BLaER1 treated with 17β-estradiol and CSF1 and Interleukin-3, amounts not matched to agents 10 nM and 100 nM (cell line): ENCODE data around the gene SCAMP1.

Experiments
- H3K27ac ChIP-seq, 11 experiments: shearing (Covaris generic); formaldehyde crosslinking; 2 replicates each; pipeline ENCODE4 v1.8.1; 2022
- H3K27me3 ChIP-seq, 11 experiments: shearing (Covaris generic); formaldehyde crosslinking; 2 replicates each; pipeline ENCODE4 v1.8.1; 2022
- H3K36me3 ChIP-seq, 11 experiments: shearing (Covaris generic); formaldehyde crosslinking; 2 replicates each; pipeline ENCODE4 v1.8.1; 2022
- H3K4me1 ChIP-seq, 10 experiments: shearing (Covaris generic); formaldehyde crosslinking; 2 replicates each; pipeline ENCODE4 v1.8.1; 2022
- H3K4me2 ChIP-seq, 11 experiments: shearing (Covaris generic); formaldehyde crosslinking; 2 replicates each; pipeline ENCODE4 v1.8.1; 2022
- H3K4me3 ChIP-seq, 10 experiments: shearing (Covaris generic); formaldehyde crosslinking; 2 replicates each; pipeline ENCODE4 v1.8.1; 2022
- H3K9ac ChIP-seq, 11 experiments: shearing (Covaris generic); formaldehyde crosslinking; 2 replicates each; pipeline ENCODE4 v1.8.1; 2022
- H3K9me3 ChIP-seq, 11 experiments: shearing (Covaris generic); formaldehyde crosslinking; replicated peaks in 1 of 11; 2 replicates each; pipeline ENCODE4 v1.8.1; 2022
- H4K20me1 ChIP-seq, 11 experiments: shearing (Covaris generic); formaldehyde crosslinking; 2 replicates each; pipeline ENCODE4 v1.8.1; 2022
- Cebpa-rat ChIP-seq, 11 experiments: shearing (Covaris generic); IDR thresholded peaks; 2 replicates each; pipeline ENCODE4 v1.8.1; 2022

SCAMP1 gene

DNA sequence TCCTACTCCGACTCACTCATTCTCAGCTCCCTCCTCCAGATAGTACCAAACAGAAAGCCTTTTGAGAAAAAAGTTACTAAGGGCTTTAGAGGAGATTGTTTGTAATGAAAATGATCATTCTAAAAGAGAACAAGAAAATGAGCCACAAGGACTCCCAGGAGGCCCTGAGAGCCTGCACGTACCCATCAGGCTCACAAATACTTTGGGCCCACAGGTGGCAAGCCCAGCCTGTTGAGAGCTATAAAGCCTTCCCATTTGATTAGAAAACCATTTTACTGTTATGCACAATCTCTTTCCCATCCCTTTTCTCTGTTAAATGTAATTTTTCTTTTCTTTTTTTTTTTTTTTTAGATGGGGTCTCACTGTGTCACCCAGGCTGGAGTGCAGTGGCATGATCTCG lies 152.0 kb downstream of the SCAMP1 start:
- peaks cover 0 to 31% (median 11%) of the 10 kb centered on the region in 11 experiments; a peak in 12 of 22 replicates for H3K9me3 ChIP-seq
- H3K4me1 ChIP-seq, result peaks cover 30 to 54% (median 36%) of the 10 kb centered on the region in 10 experiments
- peak overlapping the region in 1 of 11 experiments; percentile 9; a peak in 1 of 22 replicates for H3K27ac ChIP-seq
- H3K4me3 ChIP-seq, result no peak overlapping the region
- peaks cover 0 to 47% (median 41%) of the 10 kb centered on the region in 11 experiments; a peak in 19 of 22 replicates for H3K27me3 ChIP-seq
- peaks cover 0 to 30% (median 0%) of the 10 kb centered on the region in 11 experiments; a peak in 6 of 22 replicates for H4K20me1 ChIP-seq
- H3K9ac ChIP-seq, result no peak overlapping the region
- H3K36me3 ChIP-seq, result peaks cover 0 to 56% (median 0%) of the 10 kb centered on the region in 11 experiments; a peak in 8 of 22 replicates
- peak overlapping the region in 8 of 11 experiments; percentile 6 to 85 (median 21); a peak in 14 of 22 replicates for H3K4me2 ChIP-seq
- no peak for TF ChIP-seq Cebpa-rat (IDR thresholded peaks at IDR 0.05)

DNA sequence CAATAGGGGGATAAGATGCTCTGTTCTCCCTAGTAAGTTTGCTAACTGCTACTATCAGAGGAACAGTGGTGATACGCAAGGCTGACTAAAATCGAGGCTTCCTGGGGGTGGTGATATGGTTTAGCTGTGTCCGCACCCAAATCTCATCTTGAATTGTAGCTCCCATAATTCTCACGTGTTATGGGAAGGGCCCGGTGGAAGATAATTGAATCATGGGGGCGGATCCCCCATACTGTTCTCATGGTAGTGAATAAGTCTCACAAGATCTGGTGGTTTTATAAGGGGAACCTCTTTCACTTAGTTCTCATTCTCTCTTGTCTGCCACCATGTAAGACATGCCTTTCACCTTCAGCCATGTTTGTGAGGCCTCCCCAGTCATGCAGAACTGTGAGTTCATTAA lies 153.0 kb downstream of the SCAMP1 start:
- TF ChIP-seq Cebpa-rat (IDR thresholded peaks at IDR 0.05), result no peak
- Histone ChIP-seq H3K4me1 (peaks cover 30 to 45% (median 36%) of the 10 kb centered on the region in 10 experiments), H3K36me3 (peaks cover 0 to 60% (median 0%) of the 10 kb centered on the region in 11 experiments; a peak in 7 of 22 replicates), H4K20me1 (peaks cover 0 to 20% (median 0%) of the 10 kb centered on the region in 11 experiments; a peak in 5 of 22 replicates), H3K27me3 (peaks cover 0 to 37% (median 31%) of the 10 kb centered on the region in 11 experiments; a peak in 19 of 22 replicates), H3K9me3 (peaks cover 0 to 40% (median 11%) of the 10 kb centered on the region in 11 experiments; a peak in 12 of 22 replicates), H3K4me3 (no peak overlapping the region), H3K9ac (no peak overlapping the region), H3K4me2 (peak overlapping the region in 3 of 11 experiments; percentile 24 to 85 (median 63); a peak in 6 of 22 replicates), H3K27ac (no peak overlapping the region)

DNA sequence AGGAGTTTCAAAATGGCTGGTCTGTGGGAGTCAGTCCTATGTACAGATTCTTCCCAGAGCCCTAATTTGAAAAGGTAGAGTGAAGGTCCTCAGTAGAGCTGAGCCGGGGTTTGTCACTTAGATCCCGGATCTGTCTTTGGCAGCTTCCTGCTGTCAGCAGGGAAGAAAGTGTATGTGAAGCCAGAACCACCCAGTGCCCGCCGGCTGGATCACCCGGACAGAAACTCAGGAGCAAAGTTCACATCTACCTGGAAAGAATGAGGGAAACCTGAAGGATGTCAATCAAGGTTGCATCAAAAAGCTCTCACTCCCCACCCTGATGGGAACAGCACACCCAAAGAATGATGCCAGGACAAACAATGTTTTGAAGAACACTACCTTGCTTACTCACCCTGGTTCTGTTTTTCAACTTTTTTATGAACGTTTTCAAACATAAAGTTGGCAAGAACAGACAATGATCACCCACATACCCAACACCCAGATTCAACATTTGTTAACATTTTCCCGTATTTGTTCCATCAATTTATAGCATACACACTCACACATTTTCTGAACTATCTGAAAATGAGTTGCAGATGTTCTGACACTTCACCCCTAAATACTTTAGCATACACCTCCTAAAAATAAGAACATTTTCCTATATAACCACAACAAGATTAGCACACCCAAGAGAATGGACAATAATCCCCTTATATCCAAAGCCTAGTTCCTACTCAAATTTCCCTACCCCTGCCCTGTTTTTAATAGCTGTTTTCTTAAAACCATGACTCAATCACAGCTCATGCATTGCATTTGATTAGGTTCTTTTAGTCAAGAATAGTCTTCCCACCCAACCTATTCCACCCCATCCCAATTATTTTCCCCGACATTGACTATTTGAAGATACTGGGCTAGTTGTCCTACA lies 154.3 kb downstream of the SCAMP1 start:
- Histone ChIP-seq H3K9me3 (peaks cover 0 to 41% (median 11%) of the 10 kb centered on the region in 11 experiments; a peak in 12 of 22 replicates), H3K27ac (no peak overlapping the region)

DNA sequence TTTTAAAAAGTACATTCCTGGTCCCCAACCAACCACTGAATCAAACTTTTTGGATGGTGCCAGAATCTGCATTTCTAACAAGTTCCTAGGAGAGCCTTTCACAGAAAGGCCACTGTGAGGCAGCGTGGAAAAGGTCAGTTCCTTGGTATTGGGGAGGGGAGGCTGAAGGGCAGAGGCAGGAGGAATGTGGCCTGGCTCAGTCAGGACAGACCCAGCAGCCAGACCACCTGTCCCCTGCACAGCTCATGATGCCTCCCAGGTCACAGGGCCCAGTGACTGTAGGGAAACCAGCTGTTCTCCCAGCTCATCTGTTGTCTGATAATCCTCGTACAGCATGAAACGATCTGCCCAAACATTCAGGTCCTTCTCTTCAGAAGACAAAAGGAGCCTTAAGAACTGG lies 155.3 kb downstream of the SCAMP1 start:
- Histone ChIP-seq H3K36me3 (peaks cover 0 to 69% (median 0%) of the 10 kb centered on the region in 11 experiments; a peak in 7 of 22 replicates), H4K20me1 (no peaks in the 10 kb centered on the region), H3K9me3 (peaks cover 0 to 41% (median 11%) of the 10 kb centered on the region in 11 experiments; a peak in 12 of 22 replicates), H3K4me2 (no peak overlapping the region), H3K27ac (no peak overlapping the region), H3K9ac (no peak overlapping the region), H3K4me1 (peaks cover 13 to 61% (median 20%) of the 10 kb centered on the region in 10 experiments), H3K4me3 (no peak overlapping the region), H3K27me3 (peaks cover 0 to 14% (median 9%) of the 10 kb centered on the region in 11 experiments; a peak in 17 of 22 replicates)
- TF ChIP-seq Cebpa-rat (IDR thresholded peaks at IDR 0.05), result no peak

More for the DNA sequence above, 154.3 kb downstream of the SCAMP1 start:
- Histone ChIP-seq H3K36me3 (peaks cover 0 to 60% (median 0%) of the 10 kb centered on the region in 11 experiments; a peak in 7 of 22 replicates), H4K20me1 (peaks cover 0 to 8% (median 0%) of the 10 kb centered on the region in 11 experiments; a peak in 3 of 22 replicates), H3K4me2 (no peak overlapping the region), H3K9ac (no peak overlapping the region), H3K4me3 (no peak overlapping the region), H3K4me1 (peaks cover 23 to 56% (median 30%) of the 10 kb centered on the region in 10 experiments), H3K27me3 (peaks cover 0 to 24% (median 19%) of the 10 kb centered on the region in 11 experiments; a peak in 19 of 22 replicates)
- TF ChIP-seq Cebpa-rat (IDR thresholded peaks at IDR 0.05), result no peak

DNA sequence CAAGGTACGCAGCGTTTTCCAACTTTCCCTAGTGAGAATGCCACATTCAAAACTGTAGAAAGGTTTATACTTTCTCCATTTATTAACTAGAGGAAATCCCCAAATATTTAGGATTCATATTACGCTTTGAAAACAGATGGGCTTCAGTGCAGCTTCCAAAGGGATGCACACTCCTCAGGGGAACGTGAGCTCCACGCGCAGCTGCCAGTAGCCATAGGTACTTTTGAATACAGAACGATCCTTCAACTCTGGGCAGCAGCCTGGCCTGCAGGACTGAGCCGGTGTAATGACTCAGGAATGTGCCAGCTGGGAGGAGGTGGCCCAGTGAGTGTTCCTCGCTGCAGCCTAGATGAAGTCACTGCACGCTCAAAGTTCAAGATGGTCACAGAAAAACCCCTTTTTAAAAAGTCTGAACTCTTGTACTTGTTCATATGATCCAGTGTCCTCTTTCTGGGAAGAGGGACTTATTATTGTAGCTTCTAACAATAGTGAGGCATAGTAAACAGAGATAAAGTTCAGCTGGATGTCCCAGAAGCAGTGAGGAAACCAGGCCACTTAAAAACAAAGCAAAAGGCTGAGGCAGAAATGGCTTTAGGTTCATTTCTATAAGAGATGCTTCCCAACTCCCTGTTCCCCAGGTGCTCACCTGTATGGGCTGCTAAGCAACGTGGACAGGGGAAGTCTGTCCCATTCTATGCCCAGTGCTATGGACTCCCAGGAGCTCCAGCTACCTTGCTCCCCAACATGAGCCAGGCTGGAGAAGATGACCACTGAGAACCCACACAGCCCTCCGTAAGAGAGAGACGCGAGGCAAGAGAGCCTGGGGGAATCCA lies 158.2 kb downstream of the SCAMP1 start:
- Histone ChIP-seq H4K20me1 (no peaks in the 10 kb centered on the region), H3K27ac (no peak overlapping the region; a peak in 1 of 22 replicates), H3K4me1 (peaks cover 0 to 53% (median 2%) of the 10 kb centered on the region in 10 experiments; a peak in 9 of 20 replicates), H3K9me3 (peaks cover 0 to 34% (median 8%) of the 10 kb centered on the region in 11 experiments; a peak in 12 of 22 replicates), H3K9ac (no peak overlapping the region; a peak in 1 of 22 replicates), H3K27me3 (no peaks in the 10 kb centered on the region), H3K36me3 (peaks cover 0 to 78% (median 0%) of the 10 kb centered on the region in 11 experiments; a peak in 7 of 22 replicates), H3K4me3 (no peak overlapping the region), H3K4me2 (peak overlapping the region in 9 of 11 experiments; percentile 1 to 61 (median 12); a peak in 9 of 22 replicates)
- TF ChIP-seq Cebpa-rat (IDR thresholded peaks at IDR 0.05), result no peak

DNA sequence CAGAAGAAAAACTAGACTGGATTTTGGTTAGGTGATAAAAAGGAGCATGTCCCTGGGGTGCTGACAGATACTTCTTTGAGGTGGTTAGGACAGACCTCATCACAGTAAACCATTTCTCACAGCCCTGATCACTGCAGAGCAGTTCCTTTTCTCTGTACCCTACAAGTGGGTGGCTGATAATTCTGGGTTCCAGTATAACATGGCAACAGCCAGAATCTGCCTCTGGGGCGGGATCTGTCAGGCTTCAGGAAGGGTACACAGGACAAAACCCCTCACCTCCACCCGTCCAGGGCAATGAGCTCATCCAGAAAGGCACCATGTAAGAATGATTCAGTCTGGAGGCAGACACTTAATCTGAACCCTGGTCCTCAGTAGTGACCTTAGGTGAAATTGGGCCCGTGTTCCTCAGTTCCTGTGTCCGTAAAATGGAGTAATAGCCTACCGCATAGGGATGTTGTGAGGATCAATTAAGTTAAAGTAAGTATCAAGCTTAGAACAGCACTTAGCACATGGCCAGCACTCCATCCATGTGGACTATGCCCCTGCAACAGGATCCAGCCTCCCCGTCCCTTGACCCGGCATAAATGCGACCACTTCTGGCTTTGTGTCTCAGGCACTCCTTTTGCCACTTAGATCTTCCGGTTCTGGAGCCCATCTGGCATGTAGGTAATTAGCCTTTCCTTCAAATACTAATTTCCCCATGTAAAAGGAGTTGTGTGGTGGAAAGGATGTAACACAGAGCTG lies 159.0 kb downstream of the SCAMP1 start:
- Histone ChIP-seq H3K4me3 (no peak overlapping the region), H3K9me3 (peaks cover 0 to 26% (median under 1%) of the 10 kb centered on the region in 11 experiments; a peak in 10 of 22 replicates), H3K27me3 (no peaks in the 10 kb centered on the region), H3K36me3 (peaks cover 0 to 71% (median 0%) of the 10 kb centered on the region in 11 experiments; a peak in 6 of 22 replicates), H4K20me1 (no peaks in the 10 kb centered on the region), H3K9ac (no peak overlapping the region; a peak in 1 of 22 replicates), H3K4me1 (peaks cover 0 to 55% (median 2%) of the 10 kb centered on the region in 10 experiments; a peak in 9 of 20 replicates), H3K27ac (no peak overlapping the region; a peak in 1 of 22 replicates), H3K4me2 (peak overlapping the region in 9 of 11 experiments; percentile 1 to 61 (median 12); a peak in 10 of 22 replicates)
- TF ChIP-seq Cebpa-rat (IDR thresholded peaks at IDR 0.05), result no peak

DNA sequence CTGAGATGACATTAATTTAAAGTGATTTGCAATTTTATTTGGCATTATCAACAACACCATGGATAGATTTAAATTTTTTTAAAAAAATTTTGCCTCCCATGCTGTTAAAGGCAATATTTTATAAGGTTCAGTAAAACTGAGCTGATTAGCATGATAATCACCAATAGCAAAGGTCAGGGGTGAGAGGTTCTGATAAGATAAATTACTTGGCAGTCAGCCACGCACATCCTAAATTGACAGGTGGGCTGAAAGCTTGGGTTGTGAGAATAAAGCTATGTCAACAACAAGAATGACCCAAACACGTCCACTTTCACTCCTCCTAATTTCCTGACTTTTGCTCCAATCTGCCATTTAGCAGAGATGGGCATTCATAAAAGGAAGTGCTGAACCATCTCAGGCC lies 161.0 kb downstream of the SCAMP1 start:
- Histone ChIP-seq H3K9ac (no peak overlapping the region), H3K4me3 (no peak overlapping the region), H4K20me1 (no peaks in the 10 kb centered on the region), H3K36me3 (peaks cover 0 to 56% (median 0%) of the 10 kb centered on the region in 11 experiments; a peak in 6 of 22 replicates), H3K4me1 (peaks cover 0 to 72% (median 2%) of the 10 kb centered on the region in 10 experiments; a peak in 9 of 20 replicates), H3K27ac (no peak overlapping the region), H3K4me2 (peak overlapping the region in 2 of 11 experiments; percentile 11 to 12; a peak in 1 of 22 replicates), H3K27me3 (no peaks in the 10 kb centered on the region), H3K9me3 (0 out of 22 replicates have a peak, but pooled peaks cover 0 to 10% (median 0%) of the 10 kb centered on the region in 11 experiments)
- TF ChIP-seq Cebpa-rat (IDR thresholded peaks at IDR 0.05), result no peak
